BE2C (cell line): ENCODE measurements around the gene G6PD.
"Not testable (repeated sequence)": the region's sequence is repeated elsewhere in the genome, so short reads cannot be mapped to it uniquely, and the experiment has no call there.

Experiments used
- DNase-seq: peaks from one replicate; pipeline ENCODE4 v3.0.0-alpha.2; 2020
- H3K27me3 ChIP-seq: fragments of 250-450 bp; sonication (Bioruptor Pico); 2 replicates; pipeline ENCODE4 v1.5.1; 2020; ENCODE audit warnings: mild to moderate bottlenecking
- H3K36me3 ChIP-seq: fragments of 250-450 bp; sonication (Bioruptor Pico); 2 replicates; pipeline ENCODE4 v1.5.1; 2020; ENCODE audit warnings: mild to moderate bottlenecking
- H3K4me1 ChIP-seq: fragments of 250-450 bp; sonication (Bioruptor Pico); 2 replicates; pipeline ENCODE4 v1.5.1; 2020
- H3K4me3 ChIP-seq: 2 replicates; pipeline ENCODE4 v1.5.1; 2011; ENCODE audit warnings: low read depth, low read length
- H3K9me3 ChIP-seq: fragments of 250-450 bp; sonication (Bioruptor Pico); 2 replicates; pipeline ENCODE4 v1.5.1; 2020
- TF ChIP-seq, protein P1 (sequence below): IDR thresholded peaks from 2 replicates; pipeline ENCODE4 v1.5.1; 2012; ENCODE audit warnings: mild to moderate bottlenecking, low read depth, low read length

The G6PD gene

GRCh38 chrX:154570361-154570760 lies 23.7 kb upstream of the G6PD start:
- H3K27me3 ChIP-seq, DNase-seq, H3K9me3 ChIP-seq, H3K36me3 ChIP-seq, H3K4me1 ChIP-seq, H3K4me3 ChIP-seq: not testable (repeated sequence)

GRCh38 chrX:154562295-154562694 lies 15.6 kb upstream of the G6PD start:
- not testable (repeated sequence) for H3K4me3 ChIP-seq, H3K9me3 ChIP-seq, DNase-seq, H3K4me1 ChIP-seq, H3K36me3 ChIP-seq, H3K27me3 ChIP-seq

GRCh38 chrX:154560326-154560725 lies 13.7 kb upstream of the G6PD start:
- not testable (repeated sequence) for H3K27me3 ChIP-seq, DNase-seq, H3K4me1 ChIP-seq, H3K4me3 ChIP-seq, H3K36me3 ChIP-seq, H3K9me3 ChIP-seq

DNA sequence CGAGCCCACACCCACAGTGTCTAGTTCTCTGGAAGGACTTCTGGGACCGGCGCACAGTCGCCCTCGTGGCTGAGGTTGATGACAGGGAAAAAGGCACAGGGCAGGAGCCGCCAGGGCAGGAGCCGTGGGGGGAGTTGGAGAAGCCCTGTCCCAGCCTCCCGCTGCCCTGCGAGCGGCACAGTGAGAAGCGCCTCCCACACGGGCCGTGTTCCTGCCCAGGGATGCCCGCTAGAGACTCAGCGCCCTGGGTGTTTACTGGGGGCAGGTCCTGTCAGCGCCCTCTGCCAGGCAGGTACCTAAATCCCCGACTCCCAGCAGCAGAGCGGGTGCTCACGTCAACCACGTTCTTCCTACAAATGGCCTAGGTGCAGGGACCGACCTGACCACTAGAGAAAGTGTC lies 12.2 kb upstream of the G6PD start:
- H3K36me3 ChIP-seq, DNase-seq, H3K9me3 ChIP-seq, H3K27me3 ChIP-seq, H3K4me1 ChIP-seq, H3K4me3 ChIP-seq: not testable (repeated sequence)

DNA sequence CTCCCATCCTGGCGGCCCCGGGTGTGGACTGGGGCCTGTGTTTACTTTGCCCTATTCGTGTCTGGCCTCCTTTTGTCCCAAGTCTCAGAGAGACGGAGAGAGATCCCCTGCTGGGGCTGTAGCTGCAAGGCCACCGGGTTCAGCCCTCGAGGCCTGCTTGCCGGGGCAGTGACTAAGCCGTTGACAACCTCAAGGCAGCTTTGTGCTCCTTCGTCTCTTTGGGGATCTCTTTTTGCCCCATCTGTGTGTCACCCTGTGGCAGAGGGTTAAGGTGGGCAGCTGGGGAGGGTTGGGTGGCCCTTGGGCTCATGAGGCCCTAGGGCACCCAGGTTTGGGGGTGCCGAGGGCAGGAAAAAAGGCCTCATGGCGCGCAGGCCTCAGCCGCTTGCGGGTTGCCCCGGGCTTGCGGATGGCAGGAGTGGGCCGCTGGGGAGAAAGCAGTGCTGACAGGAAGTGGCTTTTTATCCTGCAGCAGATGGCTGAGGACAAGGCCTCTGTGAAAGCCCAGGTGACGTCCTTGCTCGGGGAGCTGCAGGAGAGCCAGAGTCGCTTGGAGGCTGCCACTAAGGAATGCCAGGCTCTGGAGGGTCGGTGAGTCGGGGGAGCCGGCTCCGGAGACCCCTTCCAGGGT lies 11.5 kb upstream of the G6PD start:
- DNase-seq, H3K27me3 ChIP-seq, H3K4me1 ChIP-seq, H3K36me3 ChIP-seq, H3K9me3 ChIP-seq, H3K4me3 ChIP-seq: not testable (repeated sequence)

DNA sequence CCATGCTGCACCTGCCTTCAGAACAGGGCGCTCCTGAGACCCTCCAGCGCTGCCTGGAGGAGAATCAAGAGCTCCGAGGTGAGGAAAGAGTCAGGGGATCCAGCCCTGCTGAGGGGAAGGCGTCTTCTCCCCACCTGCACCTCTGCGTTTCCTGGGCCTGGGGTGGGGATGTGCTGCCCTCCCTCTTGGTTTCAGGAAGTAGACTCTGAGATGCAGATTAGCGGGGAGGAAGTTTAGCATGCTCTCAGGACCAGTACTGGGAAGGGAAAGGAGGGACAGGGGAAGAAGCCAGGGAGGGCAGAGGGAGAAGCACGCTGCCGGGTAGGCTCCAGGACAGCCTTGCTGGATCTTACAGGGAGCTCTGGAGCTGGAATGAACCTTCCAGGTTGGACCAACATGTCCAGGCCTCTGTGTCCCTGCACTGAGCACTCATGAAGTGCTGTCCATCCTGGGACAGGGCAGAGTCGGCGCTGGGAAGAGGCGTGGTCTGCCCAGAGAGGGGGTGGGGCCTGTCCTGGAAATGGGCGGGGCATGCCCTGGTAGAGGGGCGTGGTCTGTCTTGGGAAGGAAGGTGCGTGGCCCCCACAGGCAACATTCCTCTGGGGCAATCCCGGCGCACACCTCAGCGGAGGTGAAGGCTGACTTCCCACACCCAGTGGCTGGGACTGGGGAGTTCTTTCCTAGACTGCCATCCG lies 5.6 kb upstream of the G6PD start:
- not testable (repeated sequence) for H3K27me3 ChIP-seq, H3K9me3 ChIP-seq, H3K36me3 ChIP-seq, DNase-seq, H3K4me3 ChIP-seq, H3K4me1 ChIP-seq

DNA sequence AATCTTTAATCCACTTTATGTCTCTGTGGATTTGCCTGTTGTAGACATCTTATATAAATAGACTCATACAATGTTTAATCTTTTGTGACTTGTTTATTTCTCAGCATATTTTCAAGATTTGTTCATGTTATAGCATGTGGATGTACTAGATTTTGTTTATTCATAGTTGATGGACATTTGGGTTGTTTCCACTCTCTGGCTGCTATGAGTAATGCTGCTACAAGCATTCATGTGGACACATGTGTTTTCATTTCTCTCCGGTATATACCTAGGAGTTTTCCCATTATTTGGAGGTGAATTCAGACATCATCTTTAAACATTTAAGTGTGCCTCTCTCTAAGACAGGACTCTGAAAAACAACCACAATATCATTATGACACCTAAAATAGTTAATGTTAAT lies 3.1 kb upstream of the G6PD start:
- TF ChIP-seq, protein P1, sequence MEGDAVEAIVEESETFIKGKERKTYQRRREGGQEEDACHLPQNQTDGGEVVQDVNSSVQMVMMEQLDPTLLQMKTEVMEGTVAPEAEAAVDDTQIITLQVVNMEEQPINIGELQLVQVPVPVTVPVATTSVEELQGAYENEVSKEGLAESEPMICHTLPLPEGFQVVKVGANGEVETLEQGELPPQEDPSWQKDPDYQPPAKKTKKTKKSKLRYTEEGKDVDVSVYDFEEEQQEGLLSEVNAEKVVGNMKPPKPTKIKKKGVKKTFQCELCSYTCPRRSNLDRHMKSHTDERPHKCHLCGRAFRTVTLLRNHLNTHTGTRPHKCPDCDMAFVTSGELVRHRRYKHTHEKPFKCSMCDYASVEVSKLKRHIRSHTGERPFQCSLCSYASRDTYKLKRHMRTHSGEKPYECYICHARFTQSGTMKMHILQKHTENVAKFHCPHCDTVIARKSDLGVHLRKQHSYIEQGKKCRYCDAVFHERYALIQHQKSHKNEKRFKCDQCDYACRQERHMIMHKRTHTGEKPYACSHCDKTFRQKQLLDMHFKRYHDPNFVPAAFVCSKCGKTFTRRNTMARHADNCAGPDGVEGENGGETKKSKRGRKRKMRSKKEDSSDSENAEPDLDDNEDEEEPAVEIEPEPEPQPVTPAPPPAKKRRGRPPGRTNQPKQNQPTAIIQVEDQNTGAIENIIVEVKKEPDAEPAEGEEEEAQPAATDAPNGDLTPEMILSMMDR: no peak

DNA sequence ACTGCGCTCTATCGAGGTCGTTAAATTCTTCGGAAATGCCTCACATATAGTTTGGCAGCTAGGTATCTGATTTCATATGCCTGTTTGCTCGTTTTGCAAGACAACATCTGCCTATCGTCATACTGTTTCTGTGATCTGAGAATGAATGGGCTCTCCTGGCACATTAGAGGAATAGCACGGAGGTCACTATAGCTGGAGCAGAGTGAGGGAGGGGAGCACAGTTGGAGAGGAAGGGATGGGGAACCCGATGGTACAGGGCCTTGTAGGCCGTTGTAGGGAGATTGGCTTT lies 1.3 kb upstream of the G6PD start:
- Histone ChIP-seq H3K27me3 (no peaks in the 10 kb centered on the region), H3K36me3 (no peaks in the 10 kb centered on the region), H3K4me3 (peak overlapping the region; percentile 93), H3K9me3 (no peaks in the 10 kb centered on the region), H3K4me1 (no peaks in the 10 kb centered on the region)
- TF ChIP-seq, protein P1: no peak
- no peak for DNase-seq

More for the DNA sequence above, 3.1 kb upstream of the G6PD start:
- no peaks in the 10 kb centered on the region for H3K36me3 ChIP-seq
- DNase-seq: no peak
- H3K27me3 ChIP-seq: no peaks in the 10 kb centered on the region
- no peaks in the 10 kb centered on the region for H3K4me1 ChIP-seq
- no peak overlapping the region for H3K4me3 ChIP-seq
- no peaks in the 10 kb centered on the region for H3K9me3 ChIP-seq

GRCh38 chrX:154547245-154548027 lies 790 bp upstream of the G6PD start, which contains the start of gene IKBKG:
Gene IKBKG, plus strand, starts transcription at chrX:154547620. Its CDS starts 4,383 bp downstream, at chrX:154552003.
- no peaks in the 10 kb centered on the region for H3K36me3 ChIP-seq
- H3K9me3 ChIP-seq: no peaks in the 10 kb centered on the region
- H3K4me3 ChIP-seq: peak within 1 kb of the TSS; percentile 93
- H3K27me3 ChIP-seq: no peaks in the 10 kb centered on the region
- peak; percentile 92 for DNase-seq
- H3K4me1 ChIP-seq: peaks cover 3% of the 10 kb centered on the region
- TF ChIP-seq, protein P1: no peak
